CD4-positive, alpha-beta T cell treated with Interleukin-6 at 100 ng/mL for 8 hours (primary cell): ENCODE measurements around the gene NCOA3.
"Not testable (repeated sequence)": the region's sequence is repeated elsewhere in the genome, so short reads cannot be mapped to it uniquely, and the experiment has no call there.

Experiments used
- DNase-seq: peaks from one replicate; pipeline ENCODE4 v3.0.0-alpha.2; 2020; ENCODE audit warnings: mixed read lengths, low spot score

NCOA3 gene

GRCh38 chr20:47500554-47500953, 1.1 kb upstream of the NCOA3 start:
- no peak for DNase-seq

GRCh38 chr20:47501116-47501481, 588 bp upstream of the NCOA3 start:
- DNase-seq, result no peak

GRCh38 chr20:47502271-47503239, 868 bp downstream of the NCOA3 start:
- DNase-seq, result peak; percentile 63

GRCh38 chr20:47503685-47504084, 2.0 kb downstream of the NCOA3 start:
- no peak for DNase-seq

- DNase-seq, result no peak
These were observed 4.6 kb downstream of the NCOA3 start for GRCh38 chr20:47506335-47506734.

- no peak for DNase-seq
These were observed 5.2 kb downstream of the NCOA3 start for GRCh38 chr20:47506850-47507249.

GRCh38 chr20:47507275-47507981, 5.7 kb downstream of the NCOA3 start:
- not testable (repeated sequence) for DNase-seq

GRCh38 chr20:47508278-47508677, 6.6 kb downstream of the NCOA3 start:
- DNase-seq, result no peak

GRCh38 chr20:47509104-47509661, 7.5 kb downstream of the NCOA3 start:
- DNase-seq, result no peak

- no peak for DNase-seq
These were observed 8.0 kb downstream of the NCOA3 start for GRCh38 chr20:47509685-47510084.

- DNase-seq, result no peak
These were observed 14.2 kb downstream of the NCOA3 start for GRCh38 chr20:47515843-47516242.

- DNase-seq, result no peak
These were observed 19.5 kb downstream of the NCOA3 start for GRCh38 chr20:47521059-47521808.

- no peak for DNase-seq
These were observed 22.5 kb downstream of the NCOA3 start for GRCh38 chr20:47524015-47524784.

- DNase-seq, result no peak
These were observed 25.5 kb downstream of the NCOA3 start for GRCh38 chr20:47527004-47527800.

GRCh38 chr20:47529840-47530239, 28.2 kb downstream of the NCOA3 start:
- DNase-seq, result no peak

GRCh38 chr20:47531458-47531857, 29.8 kb downstream of the NCOA3 start:
- no peak for DNase-seq

GRCh38 chr20:47532002-47532401, 30.3 kb downstream of the NCOA3 start:
- DNase-seq, result no peak

GRCh38 chr20:47533518-47534062, 31.9 kb downstream of the NCOA3 start:
- DNase-seq, result no peak

- no peak for DNase-seq
These were observed 32.7 kb downstream of the NCOA3 start for GRCh38 chr20:47534405-47534804.

GRCh38 chr20:47535088-47535487, 33.4 kb downstream of the NCOA3 start:
- no peak for DNase-seq
